Colonic mucosa (tissue), 4 donors: ENCODE measurements around the gene NEIL1. TPM values are rescaled to one million over a fixed set of nuclear protein-coding genes. Genes with fewer than 3 reads are reported as not detected.

Experiments
- DNase-seq: peaks from one replicate; pipeline ENCODE4 v3.0.0-alpha.2; 2020
- H3K27ac ChIP-seq: fragments of 200-600 bp; one replicate; pipeline ENCODE4 v1.8.0; 2021
- H3K27me3 ChIP-seq: fragments of 200-600 bp; one replicate; pipeline ENCODE4 v1.8.0; 2021
- H3K36me3 ChIP-seq: fragments of 200-600 bp; one replicate; pipeline ENCODE4 v1.8.0; 2021
- H3K4me1 ChIP-seq: fragments of 200-600 bp; one replicate; pipeline ENCODE4 v1.8.0; 2021; ENCODE audit warnings: mild to moderate bottlenecking
- H3K4me3 ChIP-seq: fragments of 200-600 bp; one replicate; pipeline ENCODE4 v1.8.0; 2021
- H3K9ac ChIP-seq, 2 donors: one replicate each; pipeline ENCODE4 v1.7.0; 2013; ENCODE audit warnings: control low read depth in 2 of 2, low read depth in 2 of 2, low read length in 2 of 2
- H3K9me3 ChIP-seq: fragments of 200-600 bp; one replicate; pipeline ENCODE4 v1.8.0; 2021
- intact Hi-C: fragments of 100-400 bp; cut with DNase I; formaldehyde crosslinking; loops from one replicate; pipeline ENCODE4 v1.14.1; 2022
- total RNA-seq, 2 donors: library from RNA; stranded (reverse); fragmentation: NEBNext Ultra II Directional in 1 of 2; extraction: Animal tissue kit (Norgen Biotek cat#: 25700) in 1 of 2; gene quantifications; one replicate each; pipeline ENCODE4 v1.2.1, GENCODE V29; 2021
- TF ChIP-seq, protein P1 (sequence below): fragments of 200-600 bp; IDR thresholded peaks from one replicate; pipeline ENCODE4 v1.8.0; 2022; ENCODE audit warnings: antibody characterized with exemption, mild to moderate bottlenecking
- donor health status: healthy.
- donor health status: DM: no; HTN: no; CAD: no.
- donor health status: DM: no; HTN: no; CAD: no.

The NEIL1 gene
- total RNA-seq, 2 donors from 2014 or later = 34.1 to 39.6 TPM

DNA sequence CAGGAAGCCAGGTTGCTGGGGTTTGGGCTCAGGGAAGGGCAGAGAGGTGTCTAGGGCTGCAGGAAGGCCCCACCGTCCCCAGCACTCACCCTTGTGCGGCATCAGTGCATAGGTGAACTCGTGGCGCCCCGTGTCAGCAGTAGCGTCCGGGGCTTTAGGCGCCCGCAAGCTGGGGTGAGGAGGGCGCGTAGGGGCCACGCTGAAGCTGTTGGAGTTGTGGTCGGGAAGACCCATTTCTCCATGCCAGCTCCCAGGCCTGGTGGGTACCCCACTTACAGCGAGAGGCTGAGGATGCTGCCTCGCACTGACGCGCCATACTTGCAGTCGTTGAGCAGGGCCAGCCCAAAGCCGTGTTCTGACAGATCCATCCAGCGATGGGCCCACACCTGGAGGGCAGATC, 9.7 kb downstream of the NEIL1 start:
- no peak for DNase-seq

DNA sequence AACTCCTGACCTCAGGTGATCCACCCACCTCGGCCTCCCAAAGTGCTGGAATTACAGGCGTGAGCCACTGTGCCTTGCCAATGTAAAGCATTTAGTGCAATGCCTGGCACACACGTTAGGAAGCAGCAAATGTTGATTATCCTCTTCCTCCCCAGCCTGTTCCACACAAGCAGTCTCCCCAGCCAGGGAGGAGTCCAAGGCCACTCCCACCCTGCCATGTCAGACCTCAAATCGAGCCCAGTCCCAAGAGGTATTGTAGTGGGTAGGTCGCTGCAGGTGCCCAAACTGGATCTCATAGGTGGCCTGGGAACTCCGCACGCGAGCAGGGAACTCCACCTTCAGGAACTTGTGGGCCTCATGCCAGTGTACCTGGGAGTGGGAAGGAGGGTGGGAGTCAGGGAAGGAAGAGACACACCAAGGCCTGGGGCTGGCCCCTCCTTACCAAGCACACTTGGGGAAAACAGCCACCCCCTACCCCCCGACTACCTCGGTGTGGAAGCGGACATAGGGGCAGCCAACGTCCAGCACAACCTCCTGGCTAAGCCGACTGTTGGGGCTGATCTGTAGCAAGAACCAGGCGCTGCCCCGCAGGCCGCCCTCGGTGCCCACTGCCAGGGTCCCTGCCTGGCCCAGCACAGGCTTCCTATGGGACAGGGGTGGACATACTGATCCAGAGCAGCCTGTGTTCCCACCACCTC, 11.3 kb downstream of the NEIL1 start:
- TF ChIP-seq, protein P1, sequence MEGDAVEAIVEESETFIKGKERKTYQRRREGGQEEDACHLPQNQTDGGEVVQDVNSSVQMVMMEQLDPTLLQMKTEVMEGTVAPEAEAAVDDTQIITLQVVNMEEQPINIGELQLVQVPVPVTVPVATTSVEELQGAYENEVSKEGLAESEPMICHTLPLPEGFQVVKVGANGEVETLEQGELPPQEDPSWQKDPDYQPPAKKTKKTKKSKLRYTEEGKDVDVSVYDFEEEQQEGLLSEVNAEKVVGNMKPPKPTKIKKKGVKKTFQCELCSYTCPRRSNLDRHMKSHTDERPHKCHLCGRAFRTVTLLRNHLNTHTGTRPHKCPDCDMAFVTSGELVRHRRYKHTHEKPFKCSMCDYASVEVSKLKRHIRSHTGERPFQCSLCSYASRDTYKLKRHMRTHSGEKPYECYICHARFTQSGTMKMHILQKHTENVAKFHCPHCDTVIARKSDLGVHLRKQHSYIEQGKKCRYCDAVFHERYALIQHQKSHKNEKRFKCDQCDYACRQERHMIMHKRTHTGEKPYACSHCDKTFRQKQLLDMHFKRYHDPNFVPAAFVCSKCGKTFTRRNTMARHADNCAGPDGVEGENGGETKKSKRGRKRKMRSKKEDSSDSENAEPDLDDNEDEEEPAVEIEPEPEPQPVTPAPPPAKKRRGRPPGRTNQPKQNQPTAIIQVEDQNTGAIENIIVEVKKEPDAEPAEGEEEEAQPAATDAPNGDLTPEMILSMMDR = no peak
- DNase-seq = no peak
- H3K36me3 ChIP-seq = no peaks in the 10 kb centered on the region
- H3K9me3 ChIP-seq = no peaks in the 10 kb centered on the region
- H3K9ac ChIP-seq = no peak overlapping the region
- intact Hi-C loops = no loop called here
- H3K27me3 ChIP-seq = no peaks in the 10 kb centered on the region
- no peaks in the 10 kb centered on the region for H3K4me1 ChIP-seq
- no peak overlapping the region for H3K27ac ChIP-seq
- no peak overlapping the region for H3K4me3 ChIP-seq

More for the DNA sequence above, 9.7 kb downstream of the NEIL1 start:
- Histone ChIP-seq H3K4me3 (no peak overlapping the region), H3K27me3 (no peaks in the 10 kb centered on the region), H3K27ac (no peak overlapping the region), H3K4me1 (no peaks in the 10 kb centered on the region), H3K9me3 (no peaks in the 10 kb centered on the region), H3K36me3 (no peaks in the 10 kb centered on the region), H3K9ac (no peak overlapping the region)
- TF ChIP-seq, protein P1 = no peak
- intact Hi-C loops = no loop called here

DNA sequence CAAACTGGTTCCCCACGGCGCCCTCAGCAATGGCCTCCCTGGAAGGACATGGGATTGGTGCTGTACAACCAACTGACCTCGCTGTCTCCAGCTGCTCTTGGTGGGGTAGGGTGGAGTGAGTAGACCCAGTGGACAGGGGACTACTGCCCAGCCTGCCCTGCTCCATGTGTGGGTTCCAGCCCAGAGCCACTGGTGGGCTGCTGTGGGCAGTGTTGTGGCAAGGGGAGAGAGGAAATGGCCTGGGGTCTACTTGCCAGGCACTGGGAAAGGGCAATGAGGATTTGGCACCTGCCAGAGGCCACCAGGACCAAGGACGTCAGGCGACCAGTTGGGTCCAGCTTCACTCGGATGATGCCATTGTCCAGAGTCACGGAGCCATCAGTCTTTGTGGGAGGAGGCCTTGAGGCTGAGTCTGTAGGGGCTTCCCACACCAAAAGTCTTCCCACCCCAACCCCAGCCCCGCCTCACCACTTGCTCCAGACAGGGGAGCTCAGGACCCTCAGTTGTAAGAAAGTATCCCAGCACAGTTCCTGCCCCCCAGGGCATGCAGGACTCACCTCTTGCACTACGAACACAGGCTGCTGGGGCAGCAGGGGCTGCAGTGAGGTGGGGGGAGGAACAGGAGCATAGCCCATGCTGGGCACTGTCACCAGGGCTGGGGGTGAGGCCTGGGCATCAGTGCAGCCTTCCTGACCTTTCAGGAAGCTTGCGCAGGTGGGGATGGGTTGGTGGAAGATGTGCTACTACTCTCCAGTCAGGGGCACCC, 12.1 kb downstream of the NEIL1 start:
- intact Hi-C loops = no loop called here
- TF ChIP-seq, protein P1 = no peak
- Histone ChIP-seq H3K9ac (no peak overlapping the region), H3K4me1 (no peaks in the 10 kb centered on the region), H3K36me3 (no peaks in the 10 kb centered on the region), H3K9me3 (no peaks in the 10 kb centered on the region), H3K4me3 (no peak overlapping the region), H3K27me3 (no peaks in the 10 kb centered on the region), H3K27ac (no peak overlapping the region)
- DNase-seq = no peak

GRCh38 chr15:75359537-75360250, 12.9 kb downstream of the NEIL1 start:
- H3K4me3 ChIP-seq = no peak overlapping the region
- intact Hi-C loops = loop anchor here (10.0 kb wide), 1 partner anchor 285 kb away; the partner anchor contains the start of genes IMP3 and SNX33
- no peaks in the 10 kb centered on the region for H3K9me3 ChIP-seq
- DNase-seq = no peak
- H3K4me1 ChIP-seq = no peaks in the 10 kb centered on the region
- H3K27me3 ChIP-seq = no peaks in the 10 kb centered on the region
- TF ChIP-seq, protein P1 = no peak
- H3K27ac ChIP-seq = no peak overlapping the region
- no peak overlapping the region for H3K9ac ChIP-seq
- no peaks in the 10 kb centered on the region for H3K36me3 ChIP-seq

DNA sequence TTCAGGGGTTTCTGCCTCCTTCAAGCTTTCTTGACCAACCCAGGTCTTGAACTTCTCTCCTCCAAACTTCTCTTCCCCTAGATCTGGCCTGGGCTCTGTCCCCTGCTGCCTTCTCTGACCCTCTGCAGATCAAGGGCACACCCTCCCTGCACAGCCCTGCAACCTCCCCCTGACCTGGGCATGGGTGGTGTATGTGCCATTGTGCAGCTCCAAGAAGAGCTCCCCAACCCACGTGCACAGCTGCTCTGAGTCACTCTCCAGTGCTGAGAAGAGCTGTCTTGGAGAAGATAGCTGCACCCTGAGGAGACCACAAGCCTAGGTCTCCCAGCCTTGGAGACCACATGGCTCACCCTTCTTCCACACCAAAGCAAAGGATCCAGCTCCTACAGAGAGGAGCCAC, 13.6 kb downstream of the NEIL1 start:
- H3K4me3 ChIP-seq = no peak overlapping the region
- intact Hi-C loops = loop anchor here (10.0 kb wide), 1 partner anchor 284 kb away; the partner anchor contains the start of genes IMP3 and SNX33
- H3K4me1 ChIP-seq = no peaks in the 10 kb centered on the region
- no peak for DNase-seq
- no peaks in the 10 kb centered on the region for H3K36me3 ChIP-seq
- H3K9ac ChIP-seq = no peak overlapping the region
- H3K9me3 ChIP-seq = no peaks in the 10 kb centered on the region
- TF ChIP-seq, protein P1 = no peak
- no peak overlapping the region for H3K27ac ChIP-seq
- H3K27me3 ChIP-seq = no peaks in the 10 kb centered on the region
